22Rv1 (cell line): ENCODE results near the gene BTBD9.

Source experiments
- H3K27ac ChIP-seq: fragments of 450-650 bp; 2 replicates; pipeline ENCODE4 v1.5.1; 2017
- CTCF ChIP-seq: fragments of 450-650 bp; IDR thresholded peaks from 2 replicates; pipeline ENCODE4 v1.5.1; 2017; ENCODE audit warnings: mild to moderate bottlenecking
- ZFX ChIP-seq: fragments of 450-650 bp; IDR thresholded peaks from 2 replicates; pipeline ENCODE4 v1.6.1; 2017; ENCODE audit warnings: antibody characterized with exemption, borderline replicate concordance

BTBD9 gene

GRCh38 chr6:38593409-38593808, 46.3 kb downstream of the BTBD9 start:
- TF ChIP-seq ZFX (no peak), CTCF (no peak)
- no peak overlapping the region for H3K27ac ChIP-seq

- TF ChIP-seq ZFX (no peak), CTCF (no peak)
- no peak overlapping the region for H3K27ac ChIP-seq
These were observed 48.3 kb downstream of the BTBD9 start for GRCh38 chr6:38591439-38591838.

- TF ChIP-seq CTCF (no peak), ZFX (no peak)
- H3K27ac ChIP-seq = no peak overlapping the region
These were observed 50.4 kb downstream of the BTBD9 start for GRCh38 chr6:38589367-38589720.

DNA sequence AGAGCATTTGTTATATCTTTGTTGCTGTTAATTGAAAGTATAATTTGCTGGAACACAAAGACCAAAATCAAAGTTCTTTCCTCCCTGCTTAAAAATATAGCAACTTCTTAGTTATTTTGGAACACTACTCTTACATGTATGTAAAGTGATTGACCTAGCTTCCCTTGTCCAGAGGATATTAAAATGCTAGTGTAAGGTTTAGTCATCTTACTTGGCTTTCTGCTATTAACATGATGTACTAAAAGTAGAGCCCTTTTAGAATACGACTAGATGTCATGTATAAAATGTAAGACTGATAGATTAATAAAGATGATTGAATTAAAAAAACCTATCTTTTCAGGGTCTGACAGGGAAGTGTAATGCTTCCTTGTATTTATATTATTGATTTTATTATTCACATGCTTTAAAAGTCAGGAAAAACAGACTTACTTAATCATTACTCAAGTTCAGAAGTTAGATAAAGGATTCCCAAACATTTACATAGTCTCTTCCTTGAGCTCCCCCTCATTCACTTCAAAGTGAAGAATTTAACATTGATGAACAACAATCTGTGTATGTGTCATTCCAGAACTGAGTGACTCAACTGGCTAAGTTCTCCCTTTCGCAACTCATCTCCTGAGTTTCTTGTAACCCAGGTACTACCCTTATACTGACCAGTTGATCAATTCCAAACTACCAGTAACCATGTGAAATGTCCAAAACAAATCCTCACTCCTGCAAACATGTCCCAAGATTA, 50.9 kb downstream of the BTBD9 start:
- no peak overlapping the region for H3K27ac ChIP-seq
- TF ChIP-seq ZFX (no peak), CTCF (no peak)

- TF ChIP-seq CTCF (no peak), ZFX (no peak)
- no peak overlapping the region for H3K27ac ChIP-seq
These were observed 51.9 kb downstream of the BTBD9 start for GRCh38 chr6:38587766-38588362.

- H3K27ac ChIP-seq = no peak overlapping the region
- TF ChIP-seq CTCF = no peak
- TF ChIP-seq ZFX = no peak
These were observed 52.7 kb downstream of the BTBD9 start for GRCh38 chr6:38586992-38587391.

GRCh38 chr6:38584731-38585130, 55.0 kb downstream of the BTBD9 start:
- TF ChIP-seq ZFX (no peak), CTCF (no peak)
- H3K27ac ChIP-seq = no peak overlapping the region
